Measurements from ENCODE around the gene PSMB7.

The PSMB7 gene

GRCh38 chr9:124308606-124309491 lies 106.4 kb downstream of the PSMB7 start:
- ChIA-PET CTCF (interaction anchor here (0.7 to 1.4 kb wide), 4 partner anchors 11 to 474 kb away, joined by 3 to 4 read pairs (median 4); no protein-coding TSS in a partner anchor), POLR2A (no interaction called here)
- no peak overlapping the region for H3K4me3 ChIP-seq (ENCODE audit: low read depth, low read length)

GRCh38 chr9:124307379-124308030 lies 107.7 kb downstream of the PSMB7 start:
- ChIA-PET CTCF (interaction anchor here (1.1 kb wide), 1 partner anchor 13 kb away, joined by 3 read pairs; no protein-coding TSS in a partner anchor), POLR2A (no interaction called here)
- Histone ChIP-seq H3K4me3 (ENCODE audit: low read depth, low read length) (no peak overlapping the region), H3K4me1 (ENCODE audit: control insufficient read depth, insufficient read depth, low read length) (no peaks in the 10 kb centered on the region), H3K36me3 (ENCODE audit: control insufficient read depth in 2 of 2, insufficient read depth in 1 of 2, low read length in 2 of 2) (peaks cover 0 to 14% of the 10 kb centered on the region in 2 experiments; a peak in 1 of 3 replicates), H3K9me3 (ENCODE audit: control insufficient read depth, insufficient read depth, low read depth, low read length) (no peaks in the 10 kb centered on the region), H3K27ac (ENCODE audit: extremely low read depth, low read depth, low read length) (no peak overlapping the region)
- no peak for TF ChIP-seq REPIN1 (tag by site-specific recombination; IDR thresholded peaks at IDR 0.05; ENCODE audit: low read depth)
- no peak for TF ChIP-seq ZNF292 (tag by site-specific recombination; IDR thresholded peaks at IDR 0.05; ENCODE audit: borderline replicate concordance, low read depth)
- TF ChIP-seq PATZ1 (tag by site-specific recombination; IDR thresholded peaks at IDR 0.05), result no peak
- no peak for TF ChIP-seq ZNF114 (tag by site-specific recombination; IDR thresholded peaks at IDR 0.05)
- no peak for TF ChIP-seq ZNF521 (tag by site-specific recombination; IDR thresholded peaks at IDR 0.05)
- TF ChIP-seq ZNF398 (tag by site-specific recombination; IDR thresholded peaks at IDR 0.05), result no peak
- no peak for TF ChIP-seq ZNF155 (tag by site-specific recombination; IDR thresholded peaks at IDR 0.05)
- no peak for TF ChIP-seq RBAK (tag by site-specific recombination; IDR thresholded peaks at IDR 0.05)
- no peak for TF ChIP-seq ZNF175 (tag by site-specific recombination; IDR thresholded peaks at IDR 0.05)
- TF ChIP-seq ZNF488 (tag by site-specific recombination; IDR thresholded peaks at IDR 0.05), result no peak
- no peak for TF ChIP-seq ZNF677 (tag by site-specific recombination; IDR thresholded peaks at IDR 0.05)
- TF ChIP-seq ZNF561 (tag by site-specific recombination; IDR thresholded peaks at IDR 0.05; ENCODE audit: borderline replicate concordance), result no peak
- no peak for TF ChIP-seq GLIS1 (tag by site-specific recombination; IDR thresholded peaks at IDR 0.05)
- no peak for TF ChIP-seq BCL6B (tag by site-specific recombination; IDR thresholded peaks at IDR 0.05)

More at GRCh38 chr9:124308606-124309491, 106.4 kb downstream of the PSMB7 start:
- Histone ChIP-seq H3K36me3 (ENCODE audit: control insufficient read depth in 2 of 2, insufficient read depth in 1 of 2, low read length in 2 of 2) (peaks cover 0 to 11% of the 10 kb centered on the region in 2 experiments; a peak in 1 of 3 replicates), H3K9me3 (ENCODE audit: control insufficient read depth, insufficient read depth, low read depth, low read length) (no peaks in the 10 kb centered on the region), H3K4me1 (ENCODE audit: control insufficient read depth, insufficient read depth, low read length) (no peaks in the 10 kb centered on the region), H3K27ac (ENCODE audit: extremely low read depth, low read depth, low read length) (no peak overlapping the region)
- no peak for TF ChIP-seq CTCF (tag by site-specific recombination; IDR thresholded peaks at IDR 0.05)
- TF ChIP-seq KLF1 (tag by site-specific recombination; IDR thresholded peaks at IDR 0.05), result no peak
- TF ChIP-seq MYNN (tag by site-specific recombination; IDR thresholded peaks at IDR 0.05; ENCODE audit: borderline replicate concordance), result no peak
- no peak for TF ChIP-seq ZNF76 (tag by site-specific recombination; IDR thresholded peaks at IDR 0.05; ENCODE audit: borderline replicate concordance, low read depth)

Data from HEK293 (cell line).